Measurements from ENCODE around the gene OLA1.

The OLA1 gene

GRCh38 chr2:174176898-174177297 lies 71.4 kb downstream of the OLA1 start:
- H3K9me3 ChIP-seq (ENCODE audit: control insufficient read depth, insufficient read depth, low read length): peaks cover 5% of the 10 kb centered on the region; the same call in 1 of the 2 replicates
- no peak for TF ChIP-seq EZH2phosphoT487 (IDR thresholded peaks at IDR 0.05; ENCODE audit: borderline replicate concordance, low read length)
- TF ChIP-seq, protein P1, sequence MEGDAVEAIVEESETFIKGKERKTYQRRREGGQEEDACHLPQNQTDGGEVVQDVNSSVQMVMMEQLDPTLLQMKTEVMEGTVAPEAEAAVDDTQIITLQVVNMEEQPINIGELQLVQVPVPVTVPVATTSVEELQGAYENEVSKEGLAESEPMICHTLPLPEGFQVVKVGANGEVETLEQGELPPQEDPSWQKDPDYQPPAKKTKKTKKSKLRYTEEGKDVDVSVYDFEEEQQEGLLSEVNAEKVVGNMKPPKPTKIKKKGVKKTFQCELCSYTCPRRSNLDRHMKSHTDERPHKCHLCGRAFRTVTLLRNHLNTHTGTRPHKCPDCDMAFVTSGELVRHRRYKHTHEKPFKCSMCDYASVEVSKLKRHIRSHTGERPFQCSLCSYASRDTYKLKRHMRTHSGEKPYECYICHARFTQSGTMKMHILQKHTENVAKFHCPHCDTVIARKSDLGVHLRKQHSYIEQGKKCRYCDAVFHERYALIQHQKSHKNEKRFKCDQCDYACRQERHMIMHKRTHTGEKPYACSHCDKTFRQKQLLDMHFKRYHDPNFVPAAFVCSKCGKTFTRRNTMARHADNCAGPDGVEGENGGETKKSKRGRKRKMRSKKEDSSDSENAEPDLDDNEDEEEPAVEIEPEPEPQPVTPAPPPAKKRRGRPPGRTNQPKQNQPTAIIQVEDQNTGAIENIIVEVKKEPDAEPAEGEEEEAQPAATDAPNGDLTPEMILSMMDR (IDR thresholded peaks at IDR 0.05; ENCODE audit: low read depth, low read length, poor library complexity, severe bottlenecking): no peak
- H3K4me2 ChIP-seq (ENCODE audit: low read length): no peak overlapping the region
- H4K20me1 ChIP-seq (ENCODE audit: control insufficient read depth, insufficient read depth, low read depth, low read length): no peaks in the 10 kb centered on the region
- no peak overlapping the region for H3K4me3 ChIP-seq (ENCODE audit: low read length)
- no peaks in the 10 kb centered on the region for H3K4me1 ChIP-seq (ENCODE audit: control insufficient read depth, low read length)
- H3K79me2 ChIP-seq (ENCODE audit: control insufficient read depth, low read length): peaks cover 71% of the 10 kb centered on the region
- peaks cover 51% of the 10 kb centered on the region for H3K36me3 ChIP-seq (ENCODE audit: control insufficient read depth, low read length)
- no peak overlapping the region for H3K27ac ChIP-seq (ENCODE audit: low read depth, low read length)
- H3K27me3 ChIP-seq (ENCODE audit: control insufficient read depth, low read length): no peaks in the 10 kb centered on the region
- no peaks in the 10 kb centered on the region for H3K9me2 ChIP-seq (replicated peaks; ENCODE audit: control insufficient read depth, low read length)
- no peaks in the 10 kb centered on the region; the same call in 1 of the 2 replicates for H3F3A ChIP-seq (ENCODE audit: control insufficient read depth, insufficient read depth)

GRCh38 chr2:174174741-174175140 lies 73.6 kb downstream of the OLA1 start:
- Histone ChIP-seq H3K27ac (ENCODE audit: low read depth, low read length) (no peak overlapping the region), H4K20me1 (ENCODE audit: control insufficient read depth, insufficient read depth, low read depth, low read length) (no peaks in the 10 kb centered on the region), H3K4me3 (ENCODE audit: low read length) (no peak overlapping the region), H3K36me3 (ENCODE audit: control insufficient read depth, low read length) (peaks cover 46% of the 10 kb centered on the region), H3F3A (ENCODE audit: control insufficient read depth, insufficient read depth) (no peaks in the 10 kb centered on the region; the same call in 1 of the 2 replicates), H3K4me2 (ENCODE audit: low read length) (no peak overlapping the region), H3K79me2 (ENCODE audit: control insufficient read depth, low read length) (peaks cover 69% of the 10 kb centered on the region), H3K4me1 (ENCODE audit: control insufficient read depth, low read length) (no peaks in the 10 kb centered on the region), H3K27me3 (ENCODE audit: control insufficient read depth, low read length) (no peaks in the 10 kb centered on the region), H3K9me2 (replicated peaks; ENCODE audit: control insufficient read depth, low read length) (no peaks in the 10 kb centered on the region), H3K9me3 (ENCODE audit: control insufficient read depth, insufficient read depth, low read length) (peaks cover 17% of the 10 kb centered on the region)
- TF ChIP-seq, protein P1 (IDR thresholded peaks at IDR 0.05; ENCODE audit: low read depth, low read length, poor library complexity, severe bottlenecking): no peak
- no peak for TF ChIP-seq EZH2phosphoT487 (IDR thresholded peaks at IDR 0.05; ENCODE audit: borderline replicate concordance, low read length)

- Histone ChIP-seq H3K27ac (ENCODE audit: low read depth, low read length) (no peak overlapping the region), H4K20me1 (ENCODE audit: control insufficient read depth, insufficient read depth, low read depth, low read length) (no peaks in the 10 kb centered on the region), H3K4me3 (ENCODE audit: low read length) (no peak overlapping the region), H3K9me3 (ENCODE audit: control insufficient read depth, insufficient read depth, low read length) (peaks cover 24% of the 10 kb centered on the region), H3K9me2 (replicated peaks; ENCODE audit: control insufficient read depth, low read length) (no peaks in the 10 kb centered on the region), H3K4me1 (ENCODE audit: control insufficient read depth, low read length) (no peaks in the 10 kb centered on the region), H3K27me3 (ENCODE audit: control insufficient read depth, low read length) (no peaks in the 10 kb centered on the region), H3K36me3 (ENCODE audit: control insufficient read depth, low read length) (peaks cover 52% of the 10 kb centered on the region), H3F3A (ENCODE audit: control insufficient read depth, insufficient read depth) (no peaks in the 10 kb centered on the region; the same call in 1 of the 2 replicates), H3K4me2 (ENCODE audit: low read length) (no peak overlapping the region), H3K79me2 (ENCODE audit: control insufficient read depth, low read length) (peaks cover 78% of the 10 kb centered on the region)
- TF ChIP-seq, protein P1 (IDR thresholded peaks at IDR 0.05; ENCODE audit: low read depth, low read length, poor library complexity, severe bottlenecking): no peak
- no peak for TF ChIP-seq EZH2phosphoT487 (IDR thresholded peaks at IDR 0.05; ENCODE audit: borderline replicate concordance, low read length)
Measured at GRCh38 chr2:174172802-174173355, 75.5 kb downstream of the OLA1 start.
